Osteoblast (primary cell): ENCODE measurements around the gene SPARC. TPM values are rescaled to one million over a fixed set of nuclear protein-coding genes. Genes with fewer than 3 reads are reported as not detected.
A peak's percentile ranks its signal among the peaks of the same experiment; 100 is the strongest.

Experiments
- DNase-seq: peaks from one replicate; pipeline ENCODE4 v3.0.0; 2011; ENCODE audit warnings: low spot score, mixed read lengths; ENCODE audit not compliant: insufficient read length; ENCODE audit errors: missing footprints
- H2AFZ ChIP-seq: 2 replicates; pipeline ENCODE4 v1.6.0; 2011; ENCODE audit warnings: mild to moderate bottlenecking, low read length
- H3K27ac ChIP-seq: 2 replicates; pipeline ENCODE4 v1.5.1; 2011; ENCODE audit warnings: mild to moderate bottlenecking, low read depth, low read length, moderate library complexity
- H3K27me3 ChIP-seq: 2 replicates; pipeline ENCODE4 v1.6.0; 2012; ENCODE audit warnings: mild to moderate bottlenecking, control low read depth, inconsistent platforms, low read length, moderate library complexity; ENCODE audit not compliant: insufficient read depth
- H3K36me3 ChIP-seq: 2 replicates; pipeline ENCODE4 v1.5.1; 2011; ENCODE audit warnings: mild to moderate bottlenecking, low read length, control low read depth, moderate library complexity; ENCODE audit not compliant: insufficient read depth
- H3K4me1 ChIP-seq: 2 replicates; pipeline ENCODE4 v1.5.1; 2011; ENCODE audit warnings: mild to moderate bottlenecking, low read length, control low read depth, moderate library complexity; ENCODE audit not compliant: insufficient read depth
- H3K4me2 ChIP-seq: 2 replicates; pipeline ENCODE4 v1.6.0; 2011; ENCODE audit warnings: mild to moderate bottlenecking, low read length; ENCODE audit not compliant: insufficient read depth
- H3K4me3 ChIP-seq: fragments of 200-600 bp; sonication (generic); 3 replicates; pipeline ENCODE4 v1.5.1; 2012; ENCODE audit warnings: mild to moderate bottlenecking, low read length, inconsistent platforms; ENCODE audit not compliant: insufficient read depth
- H3K79me2 ChIP-seq: 2 replicates; pipeline ENCODE4 v1.6.0; 2012; ENCODE audit warnings: mild to moderate bottlenecking, low read length, control low read depth, inconsistent platforms; ENCODE audit not compliant: insufficient read depth
- H3K9me3 ChIP-seq: 2 replicates; pipeline ENCODE4 v1.5.1; 2011; ENCODE audit warnings: low read depth, low read length, control low read depth
- H4K20me1 ChIP-seq: 2 replicates; pipeline ENCODE4 v1.6.0; 2012; ENCODE audit warnings: mild to moderate bottlenecking, low read length, control low read depth; ENCODE audit not compliant: insufficient read depth
- total RNA-seq: library from RNA; depleted of rRNA; stranded (reverse); fragments of >200 nt; gene quantifications from 2 replicates; pipeline ENCODE4 v1.2.3, GENCODE V29; 2012
- TF ChIP-seq, protein P1 (sequence below): IDR thresholded peaks from 2 replicates; pipeline ENCODE4 v1.5.1; 2011; ENCODE audit warnings: mild to moderate bottlenecking, low read depth, low read length, moderate library complexity; ENCODE audit errors: extremely low read depth

Gene SPARC
- total RNA-seq, 1 donor, result 4,046 TPM

DNA sequence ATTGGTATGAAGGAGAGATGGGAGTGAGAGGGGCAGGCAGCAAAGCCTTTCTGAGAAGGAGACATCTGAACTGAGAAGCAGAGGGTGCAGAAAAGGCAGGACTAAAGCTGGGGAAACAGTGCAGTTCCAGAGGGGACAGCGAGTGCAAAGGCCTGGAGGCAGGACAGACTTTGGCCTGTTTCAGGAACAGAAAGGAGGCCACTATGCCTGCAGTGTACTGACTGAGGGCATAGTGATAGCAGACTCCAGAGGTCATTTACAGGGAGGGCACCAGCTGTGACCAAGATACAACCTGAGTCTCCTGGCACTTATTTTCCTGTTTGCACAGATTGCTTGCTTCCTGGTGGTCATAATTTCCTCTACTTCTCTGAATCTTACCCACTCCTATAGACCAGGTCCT lies 29.6 kb downstream of the SPARC start:
- TF ChIP-seq, protein P1, sequence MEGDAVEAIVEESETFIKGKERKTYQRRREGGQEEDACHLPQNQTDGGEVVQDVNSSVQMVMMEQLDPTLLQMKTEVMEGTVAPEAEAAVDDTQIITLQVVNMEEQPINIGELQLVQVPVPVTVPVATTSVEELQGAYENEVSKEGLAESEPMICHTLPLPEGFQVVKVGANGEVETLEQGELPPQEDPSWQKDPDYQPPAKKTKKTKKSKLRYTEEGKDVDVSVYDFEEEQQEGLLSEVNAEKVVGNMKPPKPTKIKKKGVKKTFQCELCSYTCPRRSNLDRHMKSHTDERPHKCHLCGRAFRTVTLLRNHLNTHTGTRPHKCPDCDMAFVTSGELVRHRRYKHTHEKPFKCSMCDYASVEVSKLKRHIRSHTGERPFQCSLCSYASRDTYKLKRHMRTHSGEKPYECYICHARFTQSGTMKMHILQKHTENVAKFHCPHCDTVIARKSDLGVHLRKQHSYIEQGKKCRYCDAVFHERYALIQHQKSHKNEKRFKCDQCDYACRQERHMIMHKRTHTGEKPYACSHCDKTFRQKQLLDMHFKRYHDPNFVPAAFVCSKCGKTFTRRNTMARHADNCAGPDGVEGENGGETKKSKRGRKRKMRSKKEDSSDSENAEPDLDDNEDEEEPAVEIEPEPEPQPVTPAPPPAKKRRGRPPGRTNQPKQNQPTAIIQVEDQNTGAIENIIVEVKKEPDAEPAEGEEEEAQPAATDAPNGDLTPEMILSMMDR, result no peak
- Histone ChIP-seq H3K27me3 (no peaks in the 10 kb centered on the region), H3K4me1 (peaks cover 22% of the 10 kb centered on the region), H3K4me3 (no peak overlapping the region), H3K27ac (no peak overlapping the region), H2AFZ (no peak overlapping the region), H4K20me1 (no peaks in the 10 kb centered on the region), H3K9me3 (no peaks in the 10 kb centered on the region), H3K79me2 (no peaks in the 10 kb centered on the region), H3K36me3 (peaks cover 9% of the 10 kb centered on the region), H3K4me2 (no peak overlapping the region)
- DNase-seq, result no peak

DNA sequence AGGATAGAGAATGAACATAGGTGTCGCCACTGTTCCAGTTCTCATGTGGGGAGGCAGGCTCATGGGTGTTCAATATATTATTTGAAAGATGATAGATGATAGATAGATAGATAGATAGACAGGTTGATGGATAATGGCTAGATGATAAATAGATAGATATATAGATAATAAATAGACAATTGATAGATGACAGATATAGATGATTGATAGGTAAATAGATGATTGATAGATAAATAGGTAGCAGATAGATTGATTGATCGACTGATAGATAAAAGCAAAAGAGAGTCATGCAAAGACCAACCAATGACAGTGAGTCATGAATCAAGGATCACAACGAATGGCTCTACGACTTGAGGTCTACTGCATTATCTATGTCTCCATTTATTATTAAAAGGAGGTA lies 30.4 kb downstream of the SPARC start:
- peaks cover 15% of the 10 kb centered on the region for H3K4me1 ChIP-seq
- no peak for DNase-seq

GRCh38 chr5:151651997-151652645 lies 34.6 kb downstream of the SPARC start:
- no peaks in the 10 kb centered on the region for H3K36me3 ChIP-seq
- no peak overlapping the region for H3K27ac ChIP-seq
- TF ChIP-seq, protein P1, result peak; percentile 96
- peak; percentile 88 for DNase-seq
- H4K20me1 ChIP-seq, result no peaks in the 10 kb centered on the region
- no peak overlapping the region for H3K4me2 ChIP-seq
- H3K27me3 ChIP-seq, result no peaks in the 10 kb centered on the region
- no peaks in the 10 kb centered on the region for H3K79me2 ChIP-seq
- no peaks in the 10 kb centered on the region for H3K9me3 ChIP-seq
- H2AFZ ChIP-seq, result peak overlapping the region; percentile 32
- no peaks in the 10 kb centered on the region for H3K4me1 ChIP-seq
- H3K4me3 ChIP-seq, result no peak overlapping the region

More for the DNA sequence above, 30.4 kb downstream of the SPARC start:
- H4K20me1 ChIP-seq, result no peaks in the 10 kb centered on the region
- H3K27ac ChIP-seq, result no peak overlapping the region
- no peaks in the 10 kb centered on the region for H3K79me2 ChIP-seq
- no peaks in the 10 kb centered on the region for H3K27me3 ChIP-seq
- H3K9me3 ChIP-seq, result no peaks in the 10 kb centered on the region
- no peak overlapping the region for H3K4me3 ChIP-seq
- TF ChIP-seq, protein P1, result no peak
- peaks cover under 1% of the 10 kb centered on the region for H3K36me3 ChIP-seq
- no peak overlapping the region for H2AFZ ChIP-seq
- no peak overlapping the region for H3K4me2 ChIP-seq

DNA sequence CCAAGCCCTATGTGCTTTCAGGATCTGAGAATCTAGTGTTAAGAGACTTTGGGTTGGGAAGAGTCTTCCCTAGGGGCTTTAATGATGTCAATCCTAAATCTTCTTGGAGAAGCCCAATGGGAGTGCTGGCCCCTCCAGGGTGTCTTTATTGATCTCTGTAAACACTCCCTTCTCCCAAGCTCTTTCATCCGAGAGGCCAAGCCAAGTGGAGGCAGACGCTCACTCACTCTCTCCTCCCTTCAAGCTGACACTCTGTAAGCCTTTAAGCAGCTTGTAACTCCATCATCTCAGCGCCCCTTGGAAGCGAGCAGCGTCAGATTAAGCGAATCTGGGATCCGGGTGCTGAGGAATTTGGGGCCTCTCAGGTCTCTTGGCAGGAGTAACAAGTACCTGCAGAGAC lies 37.7 kb downstream of the SPARC start:
- H3K4me1 ChIP-seq, result no peaks in the 10 kb centered on the region
- no peak overlapping the region for H3K27ac ChIP-seq
- no peaks in the 10 kb centered on the region for H3K9me3 ChIP-seq
- H3K79me2 ChIP-seq, result no peaks in the 10 kb centered on the region
- H3K36me3 ChIP-seq, result no peaks in the 10 kb centered on the region
- no peak overlapping the region for H3K4me2 ChIP-seq
- H2AFZ ChIP-seq, result no peak overlapping the region
- H3K4me3 ChIP-seq, result no peak overlapping the region
- TF ChIP-seq, protein P1, result no peak
- no peak for DNase-seq
- no peaks in the 10 kb centered on the region for H4K20me1 ChIP-seq
- H3K27me3 ChIP-seq, result peaks cover 4% of the 10 kb centered on the region
